ENCODE results near the gene DIPK1C.

The DIPK1C gene

DNA sequence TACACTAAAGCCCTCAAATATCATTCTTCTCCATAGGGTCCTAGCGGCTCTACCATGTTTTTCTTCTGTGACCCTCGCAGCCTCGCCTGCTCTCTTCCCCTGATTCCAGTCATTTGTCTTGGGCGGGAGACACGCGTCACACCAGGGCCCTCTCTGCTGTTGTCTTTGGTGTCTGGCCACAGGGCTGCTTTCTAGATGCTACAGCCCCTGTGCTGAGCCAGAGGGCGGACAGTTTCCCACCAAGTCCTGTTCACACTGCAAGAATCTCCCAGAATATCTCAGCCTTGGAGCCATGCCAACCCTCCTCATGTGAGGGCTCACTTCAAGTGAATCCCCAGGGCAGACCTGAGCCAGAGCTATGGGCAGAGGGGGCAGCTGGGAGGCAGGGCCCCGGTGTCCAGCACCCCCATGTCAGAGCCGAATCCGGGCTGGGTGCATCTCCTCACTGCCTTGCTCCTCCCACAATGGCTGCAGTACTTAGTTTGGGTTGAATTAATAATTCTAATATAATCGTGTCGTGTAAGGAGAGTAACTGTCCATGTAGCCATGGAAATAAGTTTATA, 42.1 kb downstream of the DIPK1C start:
- no peak for DNase-seq

DNA sequence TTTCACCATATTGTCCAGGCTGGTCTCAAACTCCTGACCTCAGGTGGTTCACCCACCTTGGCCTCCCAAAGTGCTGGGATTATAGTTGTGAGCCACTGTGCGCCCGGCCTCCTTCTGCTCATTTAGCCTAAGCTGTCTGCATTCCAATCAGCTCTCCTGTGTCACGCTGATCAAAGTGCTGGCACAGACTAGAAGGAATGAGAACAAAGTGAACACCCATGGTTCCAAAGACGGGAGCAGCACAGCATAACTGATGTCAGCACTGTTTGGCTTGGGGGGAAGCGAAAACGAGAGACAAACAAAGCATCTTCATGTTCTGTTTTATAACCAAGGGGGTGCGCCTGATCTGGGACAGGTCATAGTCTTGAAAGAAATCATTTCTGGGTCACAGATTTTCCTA, 43.3 kb downstream of the DIPK1C start:
- DNase-seq: no peak

DNA sequence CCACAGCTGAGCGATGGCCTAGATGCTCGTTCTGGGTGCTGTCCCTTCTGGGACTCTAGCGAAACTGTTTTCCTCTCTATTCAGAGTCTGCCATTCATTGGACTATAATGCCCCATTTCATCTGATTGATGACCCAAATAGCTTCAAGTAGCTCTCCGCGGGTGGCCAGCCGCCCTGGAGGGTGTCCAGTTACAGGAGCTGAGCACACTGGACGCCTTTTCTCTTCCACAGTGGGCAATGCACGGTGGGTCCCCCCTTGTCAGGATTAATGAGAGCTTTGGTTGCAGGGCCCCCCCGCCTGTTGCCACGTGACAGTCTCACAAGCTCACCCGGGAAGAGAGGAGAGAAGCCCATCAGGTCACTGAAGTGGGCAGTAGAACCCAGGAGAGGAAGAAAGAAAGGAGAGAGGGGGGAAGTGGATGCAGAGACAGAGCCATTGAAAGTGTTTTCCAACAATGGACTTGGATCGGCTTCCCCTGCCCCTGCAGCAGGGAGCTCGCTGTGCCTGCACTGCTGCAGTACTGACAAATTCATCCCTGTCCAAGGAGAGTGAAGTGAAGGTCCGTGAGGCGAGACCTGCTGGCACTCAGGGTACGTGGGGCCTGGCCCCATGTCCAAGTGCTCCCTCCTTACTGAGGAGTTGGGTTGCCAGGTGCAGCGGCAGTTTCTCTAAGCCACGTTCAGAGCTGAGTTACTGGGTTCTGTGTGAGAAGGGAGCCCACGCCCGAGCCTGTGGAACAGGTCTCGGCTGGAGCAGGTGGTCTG, 44.8 kb downstream of the DIPK1C start:
- no peak for DNase-seq

DNA sequence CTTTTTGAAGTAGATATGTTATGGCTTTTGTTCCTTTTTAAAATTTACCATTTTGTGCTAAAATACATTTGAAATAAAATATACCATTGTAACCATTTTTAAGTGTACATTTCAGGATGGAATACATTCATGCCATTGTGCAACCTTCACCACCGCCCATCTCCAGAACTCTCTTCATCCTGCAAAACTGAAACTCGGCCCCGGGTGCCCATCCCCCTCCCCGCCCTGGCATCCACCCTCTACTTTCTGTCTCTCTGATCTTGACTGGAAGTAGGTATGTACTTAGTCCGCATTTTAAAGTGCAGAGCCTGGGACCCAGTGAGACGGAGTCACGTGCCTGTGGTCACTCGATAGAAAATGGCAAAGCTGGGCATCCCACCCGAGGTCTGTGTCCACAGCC, 45.6 kb downstream of the DIPK1C start:
- DNase-seq: no peak

DNA sequence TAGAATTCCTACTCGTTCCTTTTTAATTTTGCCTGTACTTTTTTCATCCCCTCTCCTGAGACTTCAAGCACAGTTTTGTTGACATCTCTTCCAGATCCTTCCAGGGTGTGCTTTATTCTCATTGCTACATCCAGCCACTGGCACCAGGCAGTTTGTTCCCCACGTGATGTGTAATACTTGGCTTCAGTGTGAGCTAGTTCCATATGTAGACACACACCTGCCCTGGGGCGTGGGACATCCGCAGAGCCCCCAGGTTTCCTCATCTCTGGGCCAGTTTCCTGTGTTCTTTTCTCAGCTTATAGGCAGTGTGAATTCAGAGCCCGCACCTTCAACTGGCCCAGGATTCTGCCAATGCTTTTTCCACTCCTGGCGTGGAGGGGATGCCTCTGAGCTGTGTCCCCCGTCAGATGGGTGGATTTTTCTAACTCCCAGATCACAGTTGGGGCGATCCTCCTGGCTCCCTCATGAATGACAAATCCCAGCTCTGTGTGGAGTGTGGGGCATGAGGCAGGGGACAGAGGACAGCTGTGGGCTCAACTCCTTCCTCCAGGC, 46.6 kb downstream of the DIPK1C start:
- no peak for DNase-seq

DNA sequence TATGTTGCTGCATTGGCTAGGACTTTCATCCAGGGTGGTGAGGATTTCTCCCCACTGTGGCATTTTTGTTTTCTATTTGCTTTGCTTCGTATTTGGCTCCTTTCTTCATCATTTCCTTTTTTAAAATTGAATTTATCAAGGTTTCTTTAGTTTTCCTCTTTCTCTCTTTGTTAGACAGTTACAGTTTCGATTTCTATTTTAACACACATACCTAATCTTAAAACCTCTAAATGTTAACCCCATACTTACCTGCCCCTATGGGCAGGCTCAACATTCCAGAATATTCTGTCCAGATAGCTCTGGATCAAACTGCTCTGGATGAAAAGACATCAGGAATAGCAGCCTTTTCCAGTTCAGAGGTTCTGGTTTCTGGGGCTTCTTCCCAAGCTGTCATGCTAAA, 49.2 kb downstream of the DIPK1C start:
- no peak for DNase-seq

DNA sequence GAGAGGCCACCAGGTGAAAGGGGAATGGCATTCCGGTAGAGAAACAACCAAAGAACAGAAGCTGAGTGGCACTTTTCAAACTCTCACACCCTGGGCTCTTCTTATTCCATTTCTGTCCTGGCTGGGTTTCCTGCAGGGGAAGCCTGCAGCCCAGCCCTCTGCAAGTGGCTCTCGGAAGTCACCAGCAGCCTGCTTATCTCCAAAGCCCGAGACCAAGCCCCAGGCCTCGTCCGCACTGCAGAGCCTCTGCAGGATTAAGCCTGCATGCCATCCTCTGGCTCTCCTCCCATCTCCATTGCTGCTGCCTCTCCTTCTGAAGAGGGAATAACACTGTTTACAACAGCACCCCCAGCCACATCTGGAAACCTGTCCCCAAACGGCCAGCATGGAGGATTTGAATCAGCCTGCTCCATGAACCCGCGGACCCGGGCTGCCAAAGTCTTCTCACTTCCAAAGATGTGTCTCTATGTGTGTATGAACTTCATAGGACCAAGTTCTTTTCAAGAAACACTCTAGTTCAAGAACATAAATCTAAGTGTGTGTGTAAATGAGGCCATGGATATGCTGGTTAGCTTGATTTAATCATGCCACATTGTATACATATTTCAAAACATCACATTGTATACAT, 54.2 kb downstream of the DIPK1C start:
- no peak for DNase-seq

DNA sequence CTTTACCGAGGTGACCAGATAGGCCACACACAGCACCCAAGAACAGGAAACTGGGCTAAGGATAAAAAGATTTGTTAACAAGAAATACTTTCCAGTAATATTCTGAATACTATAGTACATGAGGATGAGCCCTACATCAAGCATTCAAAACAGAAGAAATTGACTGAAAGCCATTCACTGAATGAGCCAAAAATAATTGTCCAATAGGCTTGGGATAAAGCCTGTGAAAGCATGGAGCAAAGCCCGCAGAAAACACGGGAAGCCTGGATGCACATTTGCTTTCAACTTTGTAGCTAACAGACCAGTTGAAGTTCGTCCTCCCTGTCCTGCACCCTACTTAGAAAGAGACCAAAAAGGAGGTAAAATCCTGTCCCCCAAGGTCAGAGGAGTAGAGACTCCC, 56.3 kb downstream of the DIPK1C start:
- no peak for DNase-seq

DNA sequence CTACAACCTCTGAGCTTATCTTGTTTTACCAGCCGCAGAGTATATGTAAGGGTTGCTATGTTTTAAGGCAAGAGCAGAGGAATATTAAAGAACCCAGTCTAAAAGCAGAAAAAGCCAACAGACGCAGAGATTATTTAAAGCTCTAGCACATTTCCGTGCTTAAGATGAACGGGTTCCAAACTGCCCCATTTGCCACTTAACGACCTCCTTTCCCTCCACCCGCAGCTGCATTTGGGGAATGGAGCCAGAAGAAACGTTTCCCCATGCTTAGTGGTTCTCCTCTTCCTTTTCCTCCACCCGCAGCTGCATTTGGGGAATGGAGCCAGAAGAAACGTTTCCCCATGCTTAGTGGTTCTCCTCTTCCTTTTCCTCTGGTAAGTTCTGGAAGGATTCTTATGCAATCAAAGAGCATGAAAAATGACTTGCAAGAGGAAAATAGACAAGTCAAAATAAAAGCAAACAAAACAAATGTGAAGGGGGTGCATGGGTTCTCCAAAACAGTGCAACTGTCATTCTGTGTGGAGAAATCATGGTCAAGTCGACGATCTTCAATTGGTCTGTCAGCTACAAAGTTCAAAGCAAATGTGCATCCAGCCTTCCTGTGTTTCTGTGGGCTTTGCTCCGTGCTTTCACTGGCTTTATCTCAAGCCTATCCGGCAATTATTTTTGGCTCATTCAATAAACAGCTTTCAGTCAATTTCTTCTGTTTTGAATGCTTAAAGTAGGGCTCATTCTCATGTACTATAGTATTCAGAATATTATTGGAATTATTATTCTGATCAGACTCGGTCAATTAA, 57.8 kb downstream of the DIPK1C start:
- no peak for DNase-seq

DNA sequence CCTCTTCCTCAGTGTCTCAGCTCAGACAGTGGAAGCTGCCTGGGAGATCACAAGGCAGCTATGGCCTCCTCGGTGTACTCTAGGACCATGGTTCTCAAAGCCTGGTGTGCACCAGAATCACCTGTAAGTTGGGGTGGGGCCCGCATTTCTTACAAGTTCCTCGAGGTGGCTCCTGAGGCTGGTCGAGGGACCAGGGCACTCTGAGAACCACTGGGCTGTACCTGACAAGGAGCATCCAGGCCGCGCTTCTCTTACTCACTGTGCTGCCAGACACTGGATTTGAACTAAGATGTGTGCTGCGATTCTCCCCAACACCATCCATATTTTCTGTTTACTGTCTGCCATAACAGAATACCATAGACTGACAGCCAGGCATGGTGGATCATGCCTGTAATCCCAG, 59.5 kb downstream of the DIPK1C start:
- no peak for DNase-seq

DNA sequence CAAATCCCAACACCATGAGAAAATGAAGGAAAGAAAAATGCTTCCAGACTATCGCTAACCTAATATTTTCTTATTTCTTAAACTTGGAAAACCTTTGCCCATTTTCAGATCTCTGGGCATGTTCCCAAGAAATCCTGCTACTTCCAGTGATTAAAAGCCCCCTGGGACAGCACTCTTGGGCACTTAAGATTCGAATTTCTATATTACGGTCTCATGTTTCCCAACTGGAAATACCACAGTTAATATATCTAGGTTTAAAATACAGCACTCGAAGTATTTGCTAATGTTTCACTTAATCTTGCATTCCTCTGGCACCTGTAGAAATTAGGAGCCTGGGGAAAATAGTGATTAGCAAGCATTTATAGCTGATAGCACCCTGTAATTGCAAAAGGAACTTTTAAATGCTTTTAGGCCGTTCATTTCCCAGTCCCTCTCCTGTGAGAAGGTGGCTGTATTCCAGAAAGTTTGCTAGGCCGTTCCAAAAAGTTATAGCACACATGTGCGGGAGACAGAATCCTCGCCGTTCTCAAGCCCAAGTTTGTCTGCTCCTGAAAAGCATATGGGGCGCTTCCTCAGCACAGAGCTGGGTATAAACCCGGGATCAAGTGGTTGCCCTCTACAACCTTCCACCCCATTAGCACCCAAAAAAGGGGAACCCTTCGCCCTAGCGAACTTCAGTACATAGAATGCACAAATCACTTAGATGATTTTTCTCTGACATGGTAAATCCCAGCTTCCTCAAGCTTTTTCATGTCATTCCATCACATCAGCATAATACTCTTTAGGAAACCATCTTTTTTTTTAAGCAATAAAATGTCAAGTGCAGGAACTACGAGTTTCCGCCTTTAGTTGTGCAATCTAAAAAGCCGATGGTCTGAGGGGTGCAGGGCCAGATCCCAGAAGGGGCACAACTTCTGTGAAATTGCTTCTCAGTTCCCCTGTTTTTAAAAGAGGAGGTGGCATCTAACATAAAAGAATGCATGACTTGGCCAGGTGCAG, 60.6 kb downstream of the DIPK1C start:
- DNase-seq: no peak

DNA sequence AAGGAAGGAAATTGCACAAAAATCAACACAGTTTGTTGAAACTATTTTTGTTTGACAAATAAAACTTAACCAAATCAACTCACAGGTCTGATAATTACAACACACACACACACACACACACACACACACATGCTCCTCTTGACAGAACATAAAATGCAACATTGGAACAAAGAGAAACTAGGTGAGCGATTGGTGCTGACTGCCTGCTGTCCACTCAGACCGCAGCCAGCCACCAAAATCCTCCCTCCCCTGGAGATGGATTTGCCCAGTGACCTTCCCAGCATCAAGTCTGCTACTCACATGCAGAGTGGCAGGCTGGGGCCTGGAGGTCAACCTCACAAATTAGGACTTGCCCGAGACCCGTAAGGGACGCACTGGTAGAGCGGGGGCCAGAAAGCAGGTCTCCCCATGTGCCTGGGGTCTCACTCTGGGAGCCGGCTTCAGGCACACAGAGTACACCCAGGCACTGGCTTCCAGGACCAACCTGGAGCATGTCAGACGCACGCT, 61.4 kb downstream of the DIPK1C start:
- no peak for DNase-seq

DNA sequence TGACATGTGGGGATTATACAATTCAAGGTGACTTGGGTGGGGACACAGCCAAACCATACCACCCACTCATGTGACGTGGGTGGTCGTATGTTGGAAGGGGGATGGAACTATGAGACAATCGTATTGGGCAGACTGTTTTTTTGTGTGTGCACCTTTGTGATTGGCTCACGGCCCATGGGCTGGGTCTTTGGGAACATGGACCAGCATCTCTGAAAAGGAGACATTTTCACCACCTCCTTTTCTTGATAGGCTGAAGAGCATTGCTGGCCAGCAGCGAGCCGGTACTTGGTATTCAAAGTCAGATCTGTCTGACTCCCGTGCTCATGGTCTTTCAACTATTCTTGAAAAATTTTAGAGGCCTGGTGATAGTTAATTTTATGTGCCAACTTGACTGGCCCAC, 62.1 kb downstream of the DIPK1C start:
- no peak for DNase-seq

DNA sequence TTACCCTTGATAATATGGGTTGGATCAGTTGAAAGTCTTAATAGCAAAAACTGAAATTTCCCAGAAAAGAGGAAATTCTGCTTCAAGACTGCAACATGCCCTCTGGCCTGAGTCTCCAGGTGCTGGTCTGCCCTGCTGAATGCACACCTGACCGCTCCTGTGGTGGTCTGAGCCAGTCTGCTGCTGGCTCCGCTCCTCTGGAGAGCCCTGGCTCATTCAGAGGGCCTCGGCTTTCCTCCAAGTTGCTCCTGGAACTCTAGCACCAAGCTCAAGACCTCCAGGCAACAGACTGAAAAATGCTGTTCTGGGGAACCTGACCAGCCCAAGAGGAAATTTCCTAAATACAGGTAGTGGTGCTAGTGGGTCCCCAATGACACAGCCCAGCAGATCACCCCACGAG, 64.8 kb downstream of the DIPK1C start:
- DNase-seq: no peak

DNA sequence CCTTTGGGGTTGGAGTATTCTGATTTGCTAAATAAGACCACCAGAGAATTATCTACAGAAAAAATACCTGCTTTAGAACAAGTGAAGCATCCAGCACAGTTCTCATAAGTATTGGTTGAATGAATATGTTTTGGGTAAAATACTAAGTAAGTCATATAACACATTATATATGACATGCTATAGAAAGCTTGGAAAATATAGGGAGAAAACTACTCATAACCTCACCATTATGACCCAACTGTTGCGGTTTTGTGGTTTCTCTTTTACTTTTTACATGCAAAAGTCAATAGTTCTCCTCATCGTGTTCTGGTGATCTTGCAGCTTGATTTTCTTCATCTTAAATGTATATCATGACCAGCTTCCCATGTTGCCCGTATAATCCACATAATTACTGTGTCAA, 66.2 kb downstream of the DIPK1C start:
- DNase-seq: peak; percentile 31

DNA sequence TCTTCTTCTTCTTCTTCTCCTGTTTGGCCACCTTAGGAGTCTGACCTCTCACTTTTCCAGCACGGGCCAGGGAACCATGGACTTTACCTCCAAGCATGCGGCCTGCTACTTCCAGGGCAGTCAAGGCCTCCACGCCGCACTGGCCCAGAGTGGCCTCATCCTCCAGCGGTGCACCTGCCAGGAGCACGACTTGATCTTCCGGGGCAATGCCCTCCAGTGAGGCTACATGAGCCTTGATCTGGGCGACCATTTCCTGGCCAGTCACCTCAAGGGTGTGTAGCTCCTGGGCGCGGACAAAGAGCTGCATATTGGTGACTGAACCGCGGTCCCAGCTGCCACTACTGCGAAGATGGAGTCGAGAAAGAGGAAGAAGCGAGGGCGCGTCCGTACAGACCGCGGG, 67.1 kb downstream of the DIPK1C start:
- no peak for DNase-seq

DNA sequence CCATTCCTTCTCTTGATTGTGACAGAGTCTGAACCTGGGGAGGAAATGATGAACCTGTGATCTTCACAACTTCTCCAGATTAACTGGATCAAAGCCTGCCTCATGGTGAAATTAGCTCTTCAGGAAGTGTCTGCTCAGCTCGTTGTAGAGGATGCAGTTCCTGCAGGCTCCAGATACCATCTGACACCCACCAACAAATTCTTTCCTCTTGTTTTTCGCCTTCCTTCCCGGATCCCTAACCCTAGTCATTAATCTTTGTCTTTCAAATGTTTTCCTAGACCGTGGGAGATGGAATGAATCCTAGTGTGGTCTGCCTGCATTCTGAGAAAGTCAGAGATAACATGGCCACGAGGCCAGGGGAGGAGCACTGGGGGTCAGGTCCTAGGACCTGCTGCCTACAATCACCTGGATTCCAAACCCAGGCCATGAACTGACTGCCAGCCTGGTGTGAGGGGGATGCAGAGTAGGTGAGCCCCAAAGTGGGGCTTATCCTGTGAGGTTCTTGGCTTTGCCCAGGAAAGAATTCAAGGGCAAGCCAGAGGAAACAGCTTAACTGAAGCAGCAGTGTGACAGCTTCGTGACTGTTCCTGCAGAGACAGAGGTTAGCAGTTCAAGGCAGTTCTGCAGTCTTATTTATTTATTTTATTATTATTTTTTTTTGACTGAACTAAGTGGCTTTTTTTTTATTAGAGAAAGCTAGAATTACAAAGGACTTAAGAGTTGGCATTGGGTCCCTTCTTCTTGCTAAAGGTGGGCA, 67.8 kb downstream of the DIPK1C start:
- DNase-seq: no peak

DNA sequence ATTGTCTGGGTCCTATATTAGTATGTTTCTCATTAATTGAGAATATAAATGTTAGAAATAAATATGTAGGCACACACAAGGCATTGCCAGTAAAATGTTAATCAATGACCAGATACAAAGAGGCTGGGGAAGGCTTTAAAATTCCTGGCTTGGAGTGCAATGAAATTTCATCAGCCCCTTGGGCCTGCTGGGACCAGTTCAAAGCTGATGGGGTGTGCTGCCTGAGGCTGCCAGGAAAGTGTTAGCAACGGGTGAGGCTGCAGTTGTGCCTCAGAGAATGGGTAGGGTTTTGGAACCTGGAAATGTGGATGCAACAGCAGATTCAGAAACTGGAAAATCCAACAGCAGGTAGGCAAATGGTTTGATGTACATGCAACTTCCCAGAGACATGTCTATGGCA, 68.9 kb downstream of the DIPK1C start:
- DNase-seq: no peak

DNA sequence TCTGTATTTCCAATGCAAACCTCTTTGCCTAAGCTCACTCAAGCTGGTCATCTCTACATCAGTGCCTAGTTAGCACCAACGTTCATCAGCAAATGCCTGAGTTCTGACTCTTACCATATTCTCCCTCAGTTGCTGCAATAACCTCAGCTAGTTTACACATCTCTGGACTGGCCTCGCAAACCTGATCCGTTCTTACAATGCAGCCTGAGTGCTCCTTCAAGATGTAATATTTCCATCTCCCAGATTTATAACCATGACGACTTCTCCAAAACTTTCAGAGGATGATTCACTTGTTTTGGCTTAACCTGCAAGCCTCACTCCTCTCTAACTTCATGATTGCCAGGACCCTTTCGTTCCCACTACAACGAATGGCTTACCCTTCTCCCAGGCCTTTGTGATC, 69.7 kb downstream of the DIPK1C start:
- DNase-seq: no peak

Data from activated CD4-positive, alpha-beta T cell treated with anti-CD3 and anti-CD28 coated beads, Interleukin-2, amount 50 U/mL, for 16 hours (primary cell).